ENCODE results near the gene PLA2G2D.
A peak's percentile ranks its signal among the peaks of the same experiment; 100 is the strongest.
"Not testable (repeated sequence)": the region's sequence is repeated elsewhere in the genome, so short reads cannot be mapped to it uniquely, and the experiment has no call there.

Gene PLA2G2D

GRCh38 chr1:20142001-20142710, 22.8 kb upstream of the PLA2G2D start:
- DNase-seq (ENCODE audit: low spot score) = no peak

- DNase-seq (ENCODE audit: low spot score) = no peak
Observed at GRCh38 chr1:20141466-20141865, 22.1 kb upstream of the PLA2G2D start.

- DNase-seq (ENCODE audit: low spot score) = no peak
Observed at GRCh38 chr1:20141001-20141400, 21.7 kb upstream of the PLA2G2D start.

GRCh38 chr1:20139776-20140612, 20.7 kb upstream of the PLA2G2D start:
- DNase-seq (ENCODE audit: low spot score) = no peak

GRCh38 chr1:20138961-20139550, 19.7 kb upstream of the PLA2G2D start, which contains the start of gene PLA2G2F:
Gene PLA2G2F (plus strand): TSS chr1:20139323. CDS start chr1:20139428, 105 bp downstream.
- peak; percentile 20 for DNase-seq (ENCODE audit: low spot score)

GRCh38 chr1:20138346-20138745, 19.0 kb upstream of the PLA2G2D start:
- no peak for DNase-seq (ENCODE audit: low spot score)

GRCh38 chr1:20137604-20138003, 18.3 kb upstream of the PLA2G2D start:
- peak; percentile 28 for DNase-seq (ENCODE audit: low spot score)

- DNase-seq (ENCODE audit: low spot score) = no peak
Observed at GRCh38 chr1:20137055-20137454, 17.7 kb upstream of the PLA2G2D start.

- DNase-seq (ENCODE audit: low spot score) = no peak
Observed at GRCh38 chr1:20136249-20136648, 16.9 kb upstream of the PLA2G2D start.

- DNase-seq (ENCODE audit: low spot score) = no peak
Observed at GRCh38 chr1:20134995-20135394, 15.7 kb upstream of the PLA2G2D start.

- not testable (repeated sequence) for DNase-seq (ENCODE audit: low spot score)
Observed at GRCh38 chr1:20130518-20130917, 11.2 kb upstream of the PLA2G2D start.

GRCh38 chr1:20126806-20127440, 7.6 kb upstream of the PLA2G2D start:
- no peak for DNase-seq (ENCODE audit: low spot score)

GRCh38 chr1:20126041-20126805, 6.9 kb upstream of the PLA2G2D start:
- DNase-seq (ENCODE audit: low spot score) = no peak

- no peak for DNase-seq (ENCODE audit: low spot score)
Observed at GRCh38 chr1:20125100-20125499, 5.8 kb upstream of the PLA2G2D start.

- DNase-seq (ENCODE audit: low spot score) = peak; percentile 77
Observed at GRCh38 chr1:20124456-20125057, 5.2 kb upstream of the PLA2G2D start.

GRCh38 chr1:20123722-20124455, 4.6 kb upstream of the PLA2G2D start:
- peak; percentile 18 for DNase-seq (ENCODE audit: low spot score)

GRCh38 chr1:20120796-20121195, 1.5 kb upstream of the PLA2G2D start:
- DNase-seq (ENCODE audit: low spot score) = no peak

GRCh38 chr1:20117236-20117635, 2.1 kb downstream of the PLA2G2D start:
- no peak for DNase-seq (ENCODE audit: low spot score)

GRCh38 chr1:20115916-20116315, 3.4 kb downstream of the PLA2G2D start:
- DNase-seq (ENCODE audit: low spot score) = no peak

GRCh38 chr1:20115479-20115878, 3.9 kb downstream of the PLA2G2D start:
- no peak for DNase-seq (ENCODE audit: low spot score)

Data from kidney tubule cell (primary cell).